ENCODE data around the gene NCAPH2. TPM values are rescaled to one million over a fixed set of nuclear protein-coding genes. Genes with fewer than 3 reads are reported as not detected.
A peak's percentile ranks its signal among the peaks of the same experiment; 100 is the strongest.

Gene NCAPH2
- total and polyA plus RNA-seq, 2 of the 13 experiments (the other 11 are each of a cell fraction or from before 2014, with no cell fraction given): 28.1 to 64.4 TPM

- TF ChIP-seq ARID3A (IDR thresholded peaks at IDR 0.05; ENCODE audit: low read depth, low read length): no peak
- TF ChIP-seq STAT6 (CRISPR knock-in tag; IDR thresholded peaks at IDR 0.05; ENCODE audit: borderline replicate concordance): 0 out of 2 replicates have a peak, but pooled peaks have one; percentile 39
- TF ChIP-seq ZNF792 (CRISPR knock-in tag; IDR thresholded peaks at IDR 0.05): 0 out of 2 replicates have a peak, but pooled peaks have one; percentile 13
- peak in 1 of 2 experiments; percentile 48; a peak in 1 of 4 replicates for TF ChIP-seq EP300 (IDR thresholded peaks at IDR 0.05; ENCODE audit: low read depth in 2 of 2, low read length in 2 of 2)
- TF ChIP-seq EP300 (CRISPR knock-in tag; IDR thresholded peaks at IDR 0.05; ENCODE audit: borderline replicate concordance): no peak; the same call in 1 of the 2 replicates
- 0 out of 2 replicates have a peak, but pooled peaks have one; percentile 46 for TF ChIP-seq SALL1 (CRISPR knock-in tag; IDR thresholded peaks at IDR 0.05)
- peak; percentile 22; the same call in 1 of the 2 replicates for TF ChIP-seq RARA (CRISPR knock-in tag; IDR thresholded peaks at IDR 0.05)
- no peak for TF ChIP-seq ZNF720 (CRISPR knock-in tag; IDR thresholded peaks at IDR 0.05)
- TF ChIP-seq ZNF768 (CRISPR knock-in tag; IDR thresholded peaks at IDR 0.05): 0 out of 2 replicates have a peak, but pooled peaks have one; percentile 40
- TF ChIP-seq MLX (CRISPR knock-in tag; IDR thresholded peaks at IDR 0.05): peak; percentile 74
- TF ChIP-seq ZBTB39 (CRISPR knock-in tag; IDR thresholded peaks at IDR 0.05): no peak
- TF ChIP-seq SPEN (CRISPR knock-in tag; IDR thresholded peaks at IDR 0.05; ENCODE audit: low read depth): peak; percentile 79; the same call in 1 of the 2 replicates
- 0 out of 2 replicates have a peak, but pooled peaks have one; percentile 27 for TF ChIP-seq ZNF121 (CRISPR knock-in tag; IDR thresholded peaks at IDR 0.05)
- 0 out of 2 replicates have a peak, but pooled peaks have one; percentile 32 for TF ChIP-seq KAT7 (CRISPR knock-in tag; IDR thresholded peaks at IDR 0.05; ENCODE audit: borderline replicate concordance)
- TF ChIP-seq HOXA3 (CRISPR knock-in tag; IDR thresholded peaks at IDR 0.05): no peak
- 0 out of 2 replicates have a peak, but pooled peaks have one; percentile 20 for TF ChIP-seq HOMEZ (CRISPR knock-in tag; IDR thresholded peaks at IDR 0.05; ENCODE audit: low read depth)
- 0 out of 2 replicates have a peak, but pooled peaks have one; percentile 47 for TF ChIP-seq KLF6 (CRISPR knock-in tag; IDR thresholded peaks at IDR 0.05)
- TF ChIP-seq MAX (IDR thresholded peaks at IDR 0.05): peak; percentile 32; the same call in 1 of the 2 replicates
- TF ChIP-seq ZNF788 (CRISPR knock-in tag; IDR thresholded peaks at IDR 0.05; ENCODE audit: borderline replicate concordance): peak; percentile 40; the same call in 1 of the 2 replicates
- 0 out of 2 replicates have a peak, but pooled peaks have one; percentile 53 for TF ChIP-seq CHD4 (IDR thresholded peaks at IDR 0.05; ENCODE audit: borderline replicate concordance, low read length)
- TF ChIP-seq ZMYM2 (CRISPR knock-in tag; IDR thresholded peaks at IDR 0.05): no peak
- TF ChIP-seq ZBTB20 (CRISPR knock-in tag; IDR thresholded peaks at IDR 0.05; ENCODE audit: borderline replicate concordance, low read depth): peak; percentile 54; the same call in 1 of the 2 replicates
Observed at GRCh38 chr22:50569041-50569459, 61.0 kb downstream of the NCAPH2 start (continued).

All from HepG2 (cell line).